CD14-positive monocyte (primary cell): ENCODE results near the gene GALNT1. TPM values are rescaled to one million over a fixed set of nuclear protein-coding genes. Genes with fewer than 3 reads are reported as not detected.

Source experiments
- DNase-seq, 3 donors: peaks; one replicate each; pipeline ENCODE4 v3.0.0-alpha.2; 2011 to 2022
- H2AFZ ChIP-seq: 2 replicates; pipeline ENCODE4 v1.6.0; 2012; ENCODE audit warnings: mild to moderate bottlenecking, low read depth, low read length, inconsistent platforms; ENCODE audit not compliant: insufficient read depth, poor library complexity, severe bottlenecking
- H3K27ac ChIP-seq, 2 donors: 1 replicate in 1 of 2; 2 replicates in 1 of 2; pipeline ENCODE4 v1.5.1; 2012 to 2013; ENCODE audit warnings: low read length in 2 of 2, control low read depth in 1 of 2, inconsistent platforms in 1 of 2, low read depth in 1 of 2, mild to moderate bottlenecking in 1 of 2
- H3K27me3 ChIP-seq, 2 donors: one replicate each; pipeline versions ENCODE4 v1.6.0 to v1.6.1; 2011 to 2013; ENCODE audit warnings: low read length in 2 of 2; ENCODE audit not compliant: control insufficient read depth in 2 of 2, insufficient read depth in 2 of 2
- H3K36me3 ChIP-seq, 2 donors: replicated peaks in 1 of 2; 1 replicate in 1 of 2; 2 replicates in 1 of 2; pipeline versions ENCODE4 v1.5.1 to v1.6.1; 2012 to 2013; ENCODE audit warnings: low read length in 2 of 2, control low read depth in 1 of 2, inconsistent platforms in 1 of 2, mild to moderate bottlenecking in 1 of 2; ENCODE audit not compliant: insufficient read depth in 2 of 2, control insufficient read depth in 1 of 2
- H3K4me1 ChIP-seq, 2 donors: 1 replicate in 1 of 2; 2 replicates in 1 of 2; pipeline versions ENCODE4 v1.5.1 to v1.6.1; 2012 to 2013; ENCODE audit warnings: low read length in 2 of 2, control low read depth in 1 of 2, inconsistent platforms in 1 of 2, mild to moderate bottlenecking in 1 of 2, moderate library complexity in 1 of 2; ENCODE audit not compliant: insufficient read depth in 2 of 2, control insufficient read depth in 1 of 2
- H3K4me2 ChIP-seq: replicated peaks from 2 replicates; pipeline ENCODE3; 2012; ENCODE audit warnings: low read length, moderate library complexity, mild to moderate bottlenecking; ENCODE audit not compliant: poor library complexity, severe bottlenecking; ENCODE audit errors: extremely low read depth
- H3K4me3 ChIP-seq, 3 experiments: fragments of 200-600 bp in 1 of 3; sonication (generic) in 1 of 3; replicated peaks in 1 of 3; 1 replicate in 2 of 3; 2 replicates in 1 of 3; pipeline ENCODE4 v1.5.1; 2011 to 2013; ENCODE audit warnings: low read length in 3 of 3, mild to moderate bottlenecking in 3 of 3, control low read depth in 2 of 3, low read depth in 2 of 3, inconsistent platforms in 1 of 3, moderate library complexity in 1 of 3
- H3K79me2 ChIP-seq: 2 replicates; pipeline ENCODE4 v1.6.0; 2012; ENCODE audit warnings: mild to moderate bottlenecking, control low read depth, inconsistent platforms, low read length, moderate library complexity; ENCODE audit not compliant: insufficient read depth
- H3K9ac ChIP-seq: 2 replicates; pipeline ENCODE4 v1.6.0; 2017; ENCODE audit warnings: low read length, mild to moderate bottlenecking; ENCODE audit not compliant: insufficient read depth, poor library complexity, severe bottlenecking
- H3K9me3 ChIP-seq, 2 donors: replicated peaks in 1 of 2; 1 replicate in 1 of 2; 2 replicates in 1 of 2; pipeline versions ENCODE4 v1.5.1 to v1.6.1; 2012 to 2013; ENCODE audit warnings: low read length in 2 of 2, control low read depth in 1 of 2; ENCODE audit not compliant: control insufficient read depth in 1 of 2, insufficient read depth in 1 of 2
- H4K20me1 ChIP-seq: 2 replicates; pipeline ENCODE4 v1.6.0; 2012; ENCODE audit warnings: mild to moderate bottlenecking, low read length, control low read depth, moderate library complexity; ENCODE audit not compliant: insufficient read depth
- H3K27ac Mint-ChIP-seq, 7 donors: one replicate each; pipeline ENCODE4 v1.8.0; 2020; ENCODE audit warnings: mild to moderate bottlenecking in 7 of 7, mixed read lengths in 7 of 7, moderate library complexity in 6 of 7, inconsistent platforms in 2 of 7
- H3K27me3 Mint-ChIP-seq, 3 donors: one replicate each; pipeline ENCODE4 v1.8.0; 2021 to 2022; ENCODE audit warnings: low read depth in 3 of 3, mild to moderate bottlenecking in 3 of 3, mixed read lengths in 3 of 3, moderate library complexity in 3 of 3, inconsistent platforms in 1 of 3
- H3K36me3 Mint-ChIP-seq, 2 donors: one replicate each; pipeline ENCODE4 v1.8.0; 2020; ENCODE audit warnings: mixed read lengths in 2 of 2, inconsistent platforms in 1 of 2, mild to moderate bottlenecking in 1 of 2
- H3K4me1 Mint-ChIP-seq: one replicate; pipeline ENCODE4 v1.8.0; 2020; ENCODE audit warnings: mild to moderate bottlenecking, mixed read lengths
- H3K4me3 Mint-ChIP-seq, 2 donors: one replicate each; pipeline ENCODE4 v1.8.0; 2020; ENCODE audit warnings: mild to moderate bottlenecking in 2 of 2, mixed read lengths in 2 of 2, moderate library complexity in 1 of 2
- H3K9me3 Mint-ChIP-seq, 7 donors: one replicate each; pipeline ENCODE4 v1.8.0; 2020 to 2022; ENCODE audit warnings: mixed read lengths in 7 of 7, mild to moderate bottlenecking in 6 of 7, moderate library complexity in 6 of 7, inconsistent platforms in 2 of 7
- WGBS: methylation state at CpG from one replicate; pipeline ENCODE4 v1.1.5; 2013; ENCODE audit warnings: missing lambda C conversion rate; ENCODE audit not compliant: insufficient coverage; 5-methylcytosine and 5-hydroxymethylcytosine counted together
- intact Hi-C, 2 donors: fragments of 100-400 bp; cut with micrococcal nuclease; formaldehyde crosslinking; loops; one replicate each; pipeline versions ENCODE4 v1.15.0 to v1.15.1; 2023
- polyA plus RNA-seq, 3 donors: library from polyadenylated mRNA; depleted of rRNA in 1 of 3; unstranded in 2 of 3; stranded (reverse) in 1 of 3; fragments of 300-500 nt in 2 of 3; fragments of >200 nt in 1 of 3; fragmentation: Illumina TruSeq in 2 of 3; gene quantifications; 1 replicate in 2 of 3; 2 replicates in 1 of 3; pipeline ENCODE4 v1.2.3, GENCODE V29; 2012 to 2021
- TF ChIP-seq, protein P1 (sequence below): fragments of 200-600 bp; IDR thresholded peaks from one replicate; pipeline ENCODE4 v1.8.0; 2022; ENCODE audit warnings: antibody characterized with exemption, mild to moderate bottlenecking

Gene GALNT1
- polyA plus RNA-seq, 3 donors, result 16.8 to 58.5 (median 22.9) TPM

DNA sequence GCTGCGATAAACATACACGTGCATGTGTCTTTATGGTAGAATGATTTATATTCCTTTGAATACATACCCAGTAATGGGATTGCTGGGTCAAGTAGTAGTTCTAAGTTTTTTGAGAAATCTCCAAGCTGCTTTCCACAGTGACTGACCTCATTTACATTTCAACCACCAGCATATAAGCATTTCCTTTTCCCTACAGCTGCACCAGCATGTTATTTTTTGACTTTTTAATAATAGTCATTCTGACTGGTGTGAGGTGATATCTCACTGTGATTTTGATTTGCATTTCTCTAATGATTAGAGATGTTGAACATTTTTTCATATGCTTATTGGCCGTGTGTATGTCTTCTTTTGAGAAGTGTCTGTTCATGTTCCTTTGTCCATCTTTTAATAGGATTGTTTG lies 22.8 kb downstream of the GALNT1 start:
- TF ChIP-seq, protein P1, sequence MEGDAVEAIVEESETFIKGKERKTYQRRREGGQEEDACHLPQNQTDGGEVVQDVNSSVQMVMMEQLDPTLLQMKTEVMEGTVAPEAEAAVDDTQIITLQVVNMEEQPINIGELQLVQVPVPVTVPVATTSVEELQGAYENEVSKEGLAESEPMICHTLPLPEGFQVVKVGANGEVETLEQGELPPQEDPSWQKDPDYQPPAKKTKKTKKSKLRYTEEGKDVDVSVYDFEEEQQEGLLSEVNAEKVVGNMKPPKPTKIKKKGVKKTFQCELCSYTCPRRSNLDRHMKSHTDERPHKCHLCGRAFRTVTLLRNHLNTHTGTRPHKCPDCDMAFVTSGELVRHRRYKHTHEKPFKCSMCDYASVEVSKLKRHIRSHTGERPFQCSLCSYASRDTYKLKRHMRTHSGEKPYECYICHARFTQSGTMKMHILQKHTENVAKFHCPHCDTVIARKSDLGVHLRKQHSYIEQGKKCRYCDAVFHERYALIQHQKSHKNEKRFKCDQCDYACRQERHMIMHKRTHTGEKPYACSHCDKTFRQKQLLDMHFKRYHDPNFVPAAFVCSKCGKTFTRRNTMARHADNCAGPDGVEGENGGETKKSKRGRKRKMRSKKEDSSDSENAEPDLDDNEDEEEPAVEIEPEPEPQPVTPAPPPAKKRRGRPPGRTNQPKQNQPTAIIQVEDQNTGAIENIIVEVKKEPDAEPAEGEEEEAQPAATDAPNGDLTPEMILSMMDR, result no peak
- Histone ChIP-seq H3K27me3 (no peaks in the 10 kb centered on the region), H3K9ac (no peak overlapping the region), H4K20me1 (peaks cover 61% of the 10 kb centered on the region), H3K4me1 (peaks cover 9 to 17% of the 10 kb centered on the region in 2 donors), H3K36me3 (no peaks in the 10 kb centered on the region), H3K27ac (no peak overlapping the region), H3K4me2 (no peak overlapping the region), H3K4me3 (no peak overlapping the region), H2AFZ (no peak overlapping the region), H3K79me2 (peaks cover 94% of the 10 kb centered on the region), H3K9me3 (peaks cover 6 to 19% of the 10 kb centered on the region in 2 donors)
- H3K4me3 Mint-ChIP-seq, result no peak overlapping the region
- peaks cover 38% of the 10 kb centered on the region for H3K4me1 Mint-ChIP-seq
- H3K27ac Mint-ChIP-seq, result no peak overlapping the region
- peaks cover 5 to 22% of the 10 kb centered on the region in 2 donors for H3K36me3 Mint-ChIP-seq
- intact Hi-C loops, result no loop called here
- no peak for DNase-seq
- H3K9me3 Mint-ChIP-seq, result peaks cover 16 to 38% (median 23%) of the 10 kb centered on the region in 7 donors
- H3K27me3 Mint-ChIP-seq, result no peaks in the 10 kb centered on the region
- WGBS, result 100% methylated on average over 1 of the region's 3 CpGs

- peaks cover 6 to 19% of the 10 kb centered on the region in 2 donors for H3K9me3 ChIP-seq
- H3K9ac ChIP-seq, result no peak overlapping the region
- no peak overlapping the region for H3K4me3 Mint-ChIP-seq
- peaks cover 9 to 17% of the 10 kb centered on the region in 2 donors for H3K4me1 ChIP-seq
- H3K27me3 Mint-ChIP-seq, result no peaks in the 10 kb centered on the region
- no peaks in the 10 kb centered on the region for H3K27me3 ChIP-seq
- intact Hi-C loops, result no loop called here
- no peaks in the 10 kb centered on the region for H3K36me3 ChIP-seq
- no peak overlapping the region for H3K4me3 ChIP-seq
- peaks cover 93% of the 10 kb centered on the region for H3K79me2 ChIP-seq
- peaks cover 16 to 27% (median 19%) of the 10 kb centered on the region in 7 donors for H3K9me3 Mint-ChIP-seq
- peak overlapping the region in 1 of 2 donors; percentile 51 for H3K27ac ChIP-seq
- DNase-seq, result peak; percentile 24 to 50 (median 45)
- peak overlapping the region in 1 of 7 donors; percentile 66 for H3K27ac Mint-ChIP-seq
- peaks cover 2 to 21% of the 10 kb centered on the region in 2 donors for H3K36me3 Mint-ChIP-seq
- WGBS, result no CpG with 5 or more reads among the region's 3 CpGs
- no peak overlapping the region for H3K4me2 ChIP-seq
- H2AFZ ChIP-seq, result no peak overlapping the region
- peaks cover 38% of the 10 kb centered on the region for H3K4me1 Mint-ChIP-seq
- H4K20me1 ChIP-seq, result peaks cover 69% of the 10 kb centered on the region
- TF ChIP-seq, protein P1, result no peak
Observed at GRCh38 chr18:35605686-35606417, 24.3 kb downstream of the GALNT1 start.
